SK-N-MC (cell line): ENCODE measurements around the gene MAN1C1.

Experiments
- DNase-seq: peaks from one replicate; pipeline ENCODE4 v3.0.0-alpha.2; 2011; ENCODE audit warnings: low read depth, low spot score
- H3K27ac ChIP-seq: fragments of 200-600 bp; sonication (generic); 2 replicates; pipeline ENCODE4 v1.5.1; 2016; ENCODE audit warnings: mixed run types
- H3K36me3 ChIP-seq: fragments of 200-600 bp; sonication (generic); 2 replicates; pipeline ENCODE4 v1.6.1; 2017; ENCODE audit warnings: antibody characterized with exemption, low read length, mixed read lengths; ENCODE audit not compliant: insufficient read depth
- H3K4me3 ChIP-seq: fragments of 200-600 bp; sonication (generic); 2 replicates; pipeline ENCODE4 v1.5.1; 2016
- H3K9ac ChIP-seq: fragments of 200-600 bp; sonication (generic); 2 replicates; pipeline ENCODE4 v1.8.0; 2017; ENCODE audit warnings: mixed run types, mixed read lengths; ENCODE audit not compliant: insufficient read length
- H3K9me3 ChIP-seq: fragments of 200-600 bp; sonication (generic); 2 replicates; pipeline ENCODE4 v1.6.1; 2017; ENCODE audit warnings: low read depth, mild to moderate bottlenecking, antibody characterized with exemption, low read length, moderate library complexity, mixed read lengths
- EZH2 ChIP-seq: fragments of 200-600 bp; sonication (generic); IDR thresholded peaks from one replicate; pipeline ENCODE4 v1.6.1; 2017; ENCODE audit warnings: antibody characterized with exemption
- FOXP2 ChIP-seq: optimal IDR thresholded peaks from 2 replicates; pipeline ENCODE3; 2011; ENCODE audit warnings: mild to moderate bottlenecking, moderate library complexity; ENCODE audit not compliant: insufficient read depth; ENCODE audit errors: extremely low read length, control extremely low read depth
- POLR2AphosphoS5 ChIP-seq: IDR thresholded peaks from 2 replicates; pipeline ENCODE4 v1.6.1; 2012; ENCODE audit warnings: mild to moderate bottlenecking, low read depth, low read length, borderline replicate concordance

Gene MAN1C1

GRCh38 chr1:25682059-25682601 lies 65.5 kb downstream of the MAN1C1 start:
- no peak overlapping the region for H3K27ac ChIP-seq
- DNase-seq = no peak
- H3K4me3 ChIP-seq = no peak overlapping the region
- TF ChIP-seq FOXP2 = no peak
- no peak for TF ChIP-seq EZH2
- no peak for TF ChIP-seq POLR2AphosphoS5
- H3K36me3 ChIP-seq = no peaks in the 10 kb centered on the region
- H3K9ac ChIP-seq = no peak overlapping the region
- no peaks in the 10 kb centered on the region; the same call in 1 of the 2 replicates for H3K9me3 ChIP-seq

GRCh38 chr1:25683177-25683576 lies 66.6 kb downstream of the MAN1C1 start:
- H3K4me3 ChIP-seq = no peak overlapping the region
- no peaks in the 10 kb centered on the region; the same call in 1 of the 2 replicates for H3K9me3 ChIP-seq
- H3K9ac ChIP-seq = no peak overlapping the region
- no peaks in the 10 kb centered on the region for H3K36me3 ChIP-seq
- no peak for TF ChIP-seq EZH2
- no peak for TF ChIP-seq POLR2AphosphoS5
- no peak for TF ChIP-seq FOXP2
- no peak for DNase-seq
- no peak overlapping the region for H3K27ac ChIP-seq

- no peaks in the 10 kb centered on the region for H3K36me3 ChIP-seq
- no peak for TF ChIP-seq POLR2AphosphoS5
- no peak for TF ChIP-seq FOXP2
- no peak for TF ChIP-seq EZH2
- H3K9ac ChIP-seq = no peak overlapping the region
- no peak overlapping the region for H3K27ac ChIP-seq
- DNase-seq = no peak
- H3K9me3 ChIP-seq = no peaks in the 10 kb centered on the region; the same call in 1 of the 2 replicates
- no peak overlapping the region for H3K4me3 ChIP-seq
Observed at GRCh38 chr1:25683731-25684130, 67.1 kb downstream of the MAN1C1 start.

GRCh38 chr1:25684216-25684965 lies 67.8 kb downstream of the MAN1C1 start:
- Histone ChIP-seq H3K9ac (no peak overlapping the region), H3K4me3 (no peak overlapping the region), H3K36me3 (no peaks in the 10 kb centered on the region), H3K27ac (no peak overlapping the region), H3K9me3 (no peaks in the 10 kb centered on the region)
- DNase-seq = no peak
- TF ChIP-seq POLR2AphosphoS5 = no peak
- no peak for TF ChIP-seq FOXP2
- no peak for TF ChIP-seq EZH2

GRCh38 chr1:25685211-25685750 lies 68.7 kb downstream of the MAN1C1 start:
- Histone ChIP-seq H3K36me3 (no peaks in the 10 kb centered on the region), H3K4me3 (no peak overlapping the region), H3K27ac (no peak overlapping the region), H3K9me3 (no peaks in the 10 kb centered on the region), H3K9ac (no peak overlapping the region)
- TF ChIP-seq FOXP2 = no peak
- no peak for TF ChIP-seq EZH2
- TF ChIP-seq POLR2AphosphoS5 = no peak
- DNase-seq = no peak

GRCh38 chr1:25685938-25686665 lies 69.5 kb downstream of the MAN1C1 start:
- Histone ChIP-seq H3K9ac (no peak overlapping the region), H3K36me3 (no peaks in the 10 kb centered on the region), H3K4me3 (no peak overlapping the region), H3K9me3 (no peaks in the 10 kb centered on the region), H3K27ac (no peak overlapping the region)
- no peak for TF ChIP-seq FOXP2
- TF ChIP-seq POLR2AphosphoS5 = no peak
- TF ChIP-seq EZH2 = no peak
- DNase-seq = no peak

- no peaks in the 10 kb centered on the region for H3K36me3 ChIP-seq
- TF ChIP-seq FOXP2 (no peak), POLR2AphosphoS5 (no peak), EZH2 (no peak)
- no peak for DNase-seq
- H3K4me3 ChIP-seq = 0 out of 2 replicates have a peak overlapping the region, but pooled peaks have one; percentile 30
- no peak overlapping the region for H3K9ac ChIP-seq
- peak overlapping the region; percentile 82; the same call in 1 of the 2 replicates for H3K27ac ChIP-seq
- H3K9me3 ChIP-seq = no peaks in the 10 kb centered on the region
Observed at GRCh38 chr1:25687221-25688017, 70.8 kb downstream of the MAN1C1 start.
